DMS53 (cell line): Measurements from ENCODE around the gene CGB2.
"Not testable (repeated sequence)": the region's sequence is repeated elsewhere in the genome, so short reads cannot be mapped to it uniquely, and the experiment has no call there.

Source experiments
- DNase-seq: peaks from one replicate; lab custom pipeline; 2025; lab: John Stamatoyannopoulos, UW

Gene CGB2

DNA sequence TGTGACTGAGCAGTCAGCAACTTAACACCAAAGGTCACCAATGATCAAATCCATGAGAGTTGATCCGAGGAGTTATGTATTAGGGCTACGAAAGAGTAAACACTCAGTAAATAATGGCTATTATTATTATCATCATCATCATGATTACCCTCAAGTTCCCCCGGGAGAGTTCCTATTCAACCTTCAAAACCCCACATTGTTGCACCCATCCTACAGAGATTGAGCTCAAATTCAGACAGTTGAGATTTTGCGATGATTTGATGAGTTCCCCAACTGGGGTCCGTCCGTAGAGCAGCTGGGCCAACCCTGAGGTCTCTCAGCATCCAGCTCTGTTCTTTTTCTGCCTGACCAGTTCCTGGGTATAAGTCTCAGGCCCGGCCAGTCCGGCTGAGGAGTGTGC, 6.4 kb downstream of the CGB2 start:
- DNase-seq, result not testable (repeated sequence)

DNA sequence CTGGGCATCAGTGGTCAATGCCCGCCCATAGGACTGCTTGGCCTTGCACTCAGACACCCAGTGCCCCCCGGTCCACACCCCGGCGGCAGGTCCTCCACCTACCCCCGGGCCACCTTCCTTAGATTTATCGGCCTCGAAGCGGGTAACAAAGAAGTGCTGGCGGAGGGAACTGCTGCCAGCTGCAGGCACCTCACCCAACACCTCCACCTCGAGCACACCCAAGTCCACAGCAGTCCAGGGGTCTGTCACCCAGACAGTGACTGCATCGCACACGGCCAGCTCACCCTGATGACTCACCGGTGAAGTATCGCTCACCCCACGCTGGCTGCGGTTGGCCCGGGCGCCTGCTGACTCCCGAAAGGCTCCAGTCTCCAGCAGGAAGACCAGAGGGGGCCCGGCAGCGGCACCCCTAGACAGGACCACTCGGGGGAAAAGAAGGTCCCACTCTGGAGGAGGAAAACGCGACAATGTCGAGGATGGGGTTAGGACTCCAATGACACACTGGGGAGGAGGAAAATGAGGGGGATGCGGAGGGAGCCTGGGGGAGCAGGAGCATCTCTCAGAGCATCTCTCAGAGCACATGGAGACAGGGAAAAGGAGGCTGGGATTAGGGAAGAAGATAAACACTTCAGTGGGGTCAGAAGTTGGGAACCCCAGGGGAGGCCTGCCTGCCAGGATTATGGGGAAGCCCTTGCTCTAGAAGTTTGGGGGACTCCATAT, 7.0 kb downstream of the CGB2 start:
- peak; percentile 54 for DNase-seq

DNA sequence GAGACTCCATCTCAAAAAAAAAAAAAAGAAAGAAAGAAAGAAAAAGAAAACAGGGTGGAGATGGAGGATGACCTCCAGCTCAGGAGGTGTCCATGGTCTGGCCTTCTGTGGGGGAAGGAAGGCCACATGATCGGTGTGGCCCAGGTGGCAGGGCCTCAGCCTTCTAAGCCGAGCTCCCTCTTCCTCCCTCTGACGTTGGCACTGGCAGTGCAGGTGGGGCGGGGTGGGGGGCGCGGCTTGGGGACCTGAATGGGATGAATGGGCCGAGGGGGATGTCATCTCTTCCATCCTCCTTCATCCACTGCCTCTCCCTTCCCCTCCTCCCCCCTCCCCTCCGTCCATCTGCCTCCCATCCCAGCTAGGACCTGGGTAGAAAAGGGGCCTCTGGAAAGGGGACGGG, 8.0 kb downstream of the CGB2 start:
- not testable (repeated sequence) for DNase-seq

DNA sequence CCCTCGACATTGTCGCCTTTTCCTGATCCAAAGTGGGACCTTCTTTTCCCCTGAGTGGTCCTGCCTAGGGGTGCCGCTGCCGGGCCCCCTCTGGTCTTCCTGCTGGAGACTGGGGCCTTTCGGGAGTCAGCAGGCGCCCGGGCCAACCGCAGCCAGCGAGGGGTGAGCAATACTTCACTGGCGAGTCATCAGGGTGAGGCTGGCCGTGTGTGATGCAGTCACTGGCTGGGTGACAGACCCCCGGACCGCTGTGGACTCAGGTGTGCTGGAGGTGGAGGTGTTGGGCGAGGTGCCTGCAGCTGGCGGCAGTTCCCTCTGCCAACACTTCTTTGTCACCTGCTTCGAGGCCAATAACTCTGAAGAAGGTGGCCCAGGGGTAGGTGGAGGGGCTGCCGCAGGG, 10.5 kb downstream of the CGB2 start:
- DNase-seq, result no peak

DNA sequence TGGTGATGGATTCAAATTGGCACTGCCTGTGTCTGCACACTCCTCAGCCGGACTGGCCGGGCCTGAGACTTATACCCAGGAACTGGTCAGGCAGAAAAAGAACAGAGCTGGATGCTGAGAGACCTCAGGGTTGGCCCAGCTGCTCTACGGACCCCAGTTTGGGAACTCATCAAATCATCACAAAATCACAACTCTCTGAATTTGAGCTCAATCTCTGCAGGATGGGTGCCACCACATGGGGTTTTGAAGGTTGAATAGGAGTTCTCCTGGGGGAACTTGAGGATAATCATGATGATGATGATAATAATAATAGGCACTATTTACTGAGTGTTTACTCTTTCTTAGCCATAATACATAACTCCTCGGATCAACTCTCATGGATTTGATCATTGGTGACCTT, 11.0 kb downstream of the CGB2 start:
- not testable (repeated sequence) for DNase-seq

DNA sequence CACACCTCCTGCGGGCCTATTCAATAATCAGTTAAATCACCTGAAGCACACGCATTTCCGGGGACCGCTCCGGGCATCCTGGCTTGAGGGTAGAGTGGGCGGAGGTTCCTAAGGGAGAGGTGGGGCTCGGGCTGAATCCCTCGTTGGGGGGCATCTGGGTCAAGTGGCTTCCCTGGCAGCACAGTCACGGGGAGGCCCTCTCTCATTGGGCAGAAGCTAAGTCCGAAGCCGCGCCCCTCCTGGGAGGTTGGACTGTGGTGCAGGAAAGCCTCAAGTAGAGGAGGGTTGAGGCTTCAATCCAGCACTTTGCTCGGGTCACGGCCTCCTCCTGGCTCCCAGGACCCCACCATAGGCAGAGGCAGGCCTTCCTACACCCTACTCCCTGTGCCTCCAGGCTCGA, 11.9 kb downstream of the CGB2 start, which contains the start of gene CGB5:
TSS of gene CGB5 (plus strand) at position 301 of the 400 bp plus-strand sequence. CDS start 362 bp downstream, outside the sequence.
- DNase-seq, result not testable (repeated sequence)

DNA sequence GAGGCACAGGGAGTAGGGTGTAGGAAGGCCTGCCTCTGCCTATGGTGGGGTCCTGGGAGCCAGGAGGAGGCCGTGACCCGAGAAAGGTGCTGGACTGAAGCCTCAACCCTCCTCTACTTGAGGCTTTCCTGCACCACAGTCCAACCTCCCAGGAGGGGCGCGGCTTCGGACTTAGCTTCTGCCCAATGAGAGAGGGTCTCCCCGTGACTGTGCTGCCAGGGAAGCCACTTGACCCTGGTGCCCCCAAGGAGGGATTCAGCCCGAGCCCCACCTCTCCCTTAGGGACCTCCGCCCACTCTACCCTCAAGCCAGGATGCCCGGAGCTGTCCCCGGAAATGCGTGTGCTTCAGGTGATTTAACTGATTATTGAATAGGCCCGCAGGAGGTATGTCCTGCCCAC, 17.3 kb downstream of the CGB2 start, which contains the start of gene CGB8:
TSS of gene CGB8 (minus strand) at position 101 of the 400 bp plus-strand sequence. CDS start 372 bp downstream, outside the sequence.
- DNase-seq, result not testable (repeated sequence)

DNA sequence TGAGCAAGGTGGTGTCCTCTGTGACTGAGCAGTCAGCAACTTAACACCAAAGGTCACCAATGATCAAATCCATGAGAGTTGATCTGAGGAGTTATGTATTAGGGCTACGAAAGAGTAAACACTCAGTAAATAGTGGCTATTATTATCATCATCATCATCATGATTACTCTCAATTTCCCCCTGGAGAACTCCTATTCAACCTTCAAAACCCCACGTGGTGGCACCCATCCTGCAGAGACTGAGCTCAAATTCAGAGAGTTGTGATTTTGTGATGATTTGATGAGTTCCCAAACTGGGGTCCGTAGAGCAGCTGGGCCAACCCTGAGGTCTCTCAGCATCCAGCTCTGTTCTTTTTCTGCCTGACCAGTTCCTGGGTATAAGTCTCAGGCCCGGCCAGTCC, 18.1 kb downstream of the CGB2 start:
- not testable (repeated sequence) for DNase-seq

DNA sequence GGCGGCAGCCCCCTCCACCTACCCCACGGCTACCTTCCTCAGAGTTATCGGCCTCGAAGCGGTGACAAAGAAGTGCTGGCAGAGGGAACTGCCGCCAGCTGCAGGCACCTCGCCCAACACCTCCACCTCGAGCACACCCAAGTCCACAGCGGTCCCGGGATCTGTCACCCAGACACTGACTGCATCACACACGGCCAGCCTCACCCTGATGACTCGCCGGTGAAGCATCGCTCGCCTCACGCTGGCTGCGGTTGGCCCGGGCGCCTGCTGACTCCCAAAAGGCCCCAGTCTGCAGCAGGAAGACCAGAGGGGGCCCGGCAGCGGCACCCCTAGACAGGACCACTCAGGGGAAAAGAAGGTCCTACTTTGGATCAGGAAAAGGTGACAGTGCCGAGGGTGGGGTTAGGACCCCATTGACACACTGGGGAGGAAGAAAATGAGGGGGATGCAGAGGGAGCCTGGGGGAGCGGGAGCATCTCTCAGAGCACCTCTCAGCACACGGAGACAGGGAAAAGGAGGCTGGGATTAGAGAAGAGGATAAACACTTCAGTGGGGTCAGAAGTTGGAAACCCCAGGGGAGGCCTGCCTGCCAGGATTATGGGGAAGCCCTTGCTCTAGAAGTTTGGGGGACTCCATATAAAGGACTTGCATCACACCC, 18.8 kb downstream of the CGB2 start:
- not testable (repeated sequence) for DNase-seq

DNA sequence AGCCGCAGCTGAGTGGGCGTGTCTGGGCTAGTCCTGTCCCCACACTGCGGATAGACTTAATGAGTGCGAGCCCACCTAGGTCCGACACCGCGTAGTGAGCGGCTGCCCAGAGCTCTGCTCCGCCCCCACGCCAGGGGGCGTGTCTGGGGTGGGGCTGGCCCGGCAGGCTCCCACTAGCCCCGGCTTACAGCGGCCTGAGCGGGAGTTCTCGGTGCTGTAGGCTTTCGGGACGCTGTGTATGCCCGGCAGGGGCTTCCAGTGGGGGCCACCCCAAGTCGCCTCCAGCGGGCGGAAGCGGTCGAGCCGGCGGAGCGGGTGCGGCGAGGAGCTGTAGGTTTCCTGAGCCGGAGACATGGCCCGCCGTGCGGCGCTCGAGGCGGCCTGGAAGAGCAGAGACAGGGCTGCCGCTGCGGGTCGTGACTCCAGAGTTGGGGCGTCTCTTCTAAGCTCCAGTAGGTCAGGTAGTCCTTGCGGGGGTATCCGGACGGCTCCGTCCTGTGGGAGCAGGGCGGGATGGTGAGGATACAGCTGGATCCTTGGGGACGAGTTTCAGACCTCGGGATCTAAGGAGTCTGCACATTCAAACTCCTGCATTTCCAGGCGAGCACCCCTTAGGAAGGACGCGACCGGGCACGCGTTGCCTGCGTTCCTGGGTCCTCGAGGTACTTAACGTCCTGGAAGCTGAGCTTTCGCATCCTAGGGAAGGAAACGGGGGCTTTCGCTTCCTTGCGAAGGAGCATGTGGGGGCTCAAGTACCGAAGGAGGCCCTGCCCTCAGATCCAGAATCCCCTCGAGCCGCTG, 24.6 kb downstream of the CGB2 start:
- peak; percentile 68 for DNase-seq

DNA sequence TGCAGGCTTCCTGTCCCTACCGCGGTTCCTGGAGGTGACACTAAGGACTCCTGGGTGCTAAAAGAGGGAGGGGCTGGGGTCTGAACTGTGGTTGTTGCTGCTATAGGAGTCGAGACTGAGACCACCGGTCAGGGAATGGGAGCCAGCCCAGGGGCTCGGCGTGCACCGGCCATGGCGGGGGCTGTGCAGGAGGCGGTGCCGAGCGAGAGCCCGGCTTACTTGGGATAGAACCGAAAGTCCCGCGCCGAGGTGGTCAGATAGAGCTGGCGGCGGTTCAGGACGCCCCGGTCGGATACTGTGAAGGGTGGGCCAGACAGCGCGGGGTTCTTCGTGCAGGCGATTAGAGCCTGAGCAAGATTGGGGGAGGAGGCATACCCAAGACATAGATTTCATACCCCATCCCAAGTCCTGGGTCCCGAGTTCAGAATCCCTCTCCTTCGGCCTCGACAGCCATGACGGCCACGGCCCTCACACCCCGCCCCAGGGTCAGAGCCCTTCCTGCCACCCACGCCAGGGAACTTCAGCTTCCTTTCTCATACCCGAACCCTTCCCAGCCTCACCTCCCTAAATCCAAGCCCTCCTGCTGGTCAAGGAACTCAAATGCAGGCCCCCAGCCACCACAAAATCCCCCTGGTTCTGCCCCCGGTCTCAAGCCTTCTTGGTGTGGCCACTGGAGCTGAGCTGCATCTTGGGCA, 25.4 kb downstream of the CGB2 start:
- DNase-seq, result not testable (repeated sequence)

DNA sequence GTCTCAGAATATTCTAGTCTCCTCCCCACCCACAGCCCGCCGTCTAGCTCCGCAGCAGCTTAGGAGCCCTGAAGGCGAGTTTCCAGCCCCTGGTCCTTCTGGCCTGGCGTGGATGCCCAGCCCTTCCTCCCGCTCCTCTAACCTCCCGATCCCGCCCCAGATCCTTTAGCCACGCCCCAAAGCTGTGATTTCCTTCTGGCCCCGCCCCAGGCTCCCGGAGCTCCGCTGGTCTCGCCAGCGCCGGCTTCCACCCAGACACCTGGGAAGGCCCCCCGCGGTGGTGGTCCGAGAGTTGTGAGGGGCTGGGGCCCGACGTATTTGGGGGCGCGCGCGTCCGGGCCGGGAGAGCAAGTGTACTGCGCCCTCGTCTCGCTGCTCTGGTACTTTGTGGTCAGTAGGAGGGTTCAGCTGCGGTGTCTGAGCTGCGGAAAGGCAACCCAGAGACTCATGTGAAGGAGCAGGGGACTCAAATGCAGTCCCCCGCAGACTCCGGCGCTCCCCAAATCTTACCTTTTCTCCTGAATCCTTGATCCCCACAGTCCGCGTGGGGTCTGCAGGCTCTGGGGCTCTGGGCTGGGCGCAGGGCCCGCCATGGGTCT, 26.0 kb downstream of the CGB2 start, which contains the start of gene CGB7:
TSS of gene CGB7 (minus strand) at position 114 of the 599 bp plus-strand sequence. CDS start 2,374 bp downstream, outside the sequence.
- DNase-seq, result peak; percentile 62

DNA sequence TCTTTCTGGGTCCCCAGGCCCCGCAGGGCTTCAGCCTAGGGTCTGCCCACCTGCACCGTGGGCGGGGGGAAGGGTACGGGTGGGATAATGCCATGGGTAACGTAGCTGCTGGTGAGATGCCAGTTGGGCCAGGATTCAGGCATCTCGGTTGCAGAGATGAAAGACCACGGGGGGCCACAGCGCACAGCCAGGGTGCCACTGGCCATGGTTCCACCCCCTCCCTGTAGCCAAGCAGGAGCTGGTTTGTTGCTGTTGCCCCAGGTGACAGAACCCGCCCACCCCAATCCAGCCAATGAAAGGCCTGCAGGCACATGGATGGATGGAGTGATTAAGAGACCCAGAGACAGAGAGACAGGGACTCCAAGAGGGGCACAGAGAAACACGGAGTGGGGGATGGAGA, 26.9 kb downstream of the CGB2 start:
- DNase-seq, result peak; percentile 22

DNA sequence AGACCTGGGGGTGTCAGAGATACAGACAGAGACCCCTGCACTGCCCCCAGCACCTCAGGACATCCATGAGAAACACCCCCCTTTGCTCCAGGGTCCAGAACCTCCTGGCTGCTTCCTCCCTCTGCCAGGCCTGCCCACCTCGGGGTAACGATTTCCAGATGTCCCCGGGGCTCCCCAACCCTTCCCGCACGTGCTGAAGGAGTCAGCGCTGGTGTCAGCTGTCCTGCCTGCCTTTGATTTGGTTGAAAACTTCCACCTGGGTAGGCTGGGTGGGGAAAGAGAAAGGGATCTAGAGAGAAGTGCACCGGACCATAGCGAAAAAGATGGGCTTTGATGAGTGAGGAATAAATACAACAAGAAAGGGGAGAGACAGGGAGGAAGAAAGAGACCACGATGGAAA, 27.4 kb downstream of the CGB2 start:
- DNase-seq, result no peak

DNA sequence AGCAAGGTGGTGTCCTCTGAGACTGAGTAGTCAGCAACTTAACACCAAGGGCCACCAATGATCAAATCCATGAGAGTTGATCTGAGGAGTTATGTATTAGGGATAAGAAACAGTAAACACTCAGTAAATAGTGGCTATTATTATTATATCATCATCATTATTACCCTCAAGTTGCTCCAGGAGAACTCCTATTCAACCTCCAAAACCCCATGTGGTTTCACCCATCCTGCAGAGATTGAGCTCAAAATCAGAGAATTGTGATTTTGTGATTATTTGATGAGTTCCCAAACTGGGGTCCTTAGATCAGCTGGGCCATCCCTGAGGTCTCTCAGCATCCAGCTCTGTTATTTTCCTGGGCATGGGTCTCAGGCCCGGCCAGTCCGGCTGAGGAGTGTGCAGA, 29.3 kb downstream of the CGB2 start:
- DNase-seq, result no peak

DNA sequence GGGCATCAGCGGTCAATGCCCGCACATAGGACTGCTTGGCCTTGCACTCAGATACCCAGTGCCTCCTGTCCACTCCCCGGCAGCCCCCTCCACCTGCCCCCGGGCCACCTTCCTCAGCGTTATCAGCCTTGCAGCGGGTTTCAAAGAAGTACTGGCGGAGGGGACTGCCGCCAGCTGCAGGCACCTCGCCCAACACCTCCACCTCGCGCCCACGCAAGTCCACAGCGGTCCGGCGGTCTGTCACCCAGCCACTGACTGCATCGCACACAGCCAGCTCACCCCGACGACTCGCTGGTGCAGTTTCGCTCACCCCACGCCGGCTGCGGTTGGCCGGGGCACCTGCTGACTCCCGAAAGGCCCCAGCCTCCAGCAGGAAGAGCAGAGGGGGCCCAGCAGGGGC, 29.8 kb downstream of the CGB2 start:
- DNase-seq, result no peak

DNA sequence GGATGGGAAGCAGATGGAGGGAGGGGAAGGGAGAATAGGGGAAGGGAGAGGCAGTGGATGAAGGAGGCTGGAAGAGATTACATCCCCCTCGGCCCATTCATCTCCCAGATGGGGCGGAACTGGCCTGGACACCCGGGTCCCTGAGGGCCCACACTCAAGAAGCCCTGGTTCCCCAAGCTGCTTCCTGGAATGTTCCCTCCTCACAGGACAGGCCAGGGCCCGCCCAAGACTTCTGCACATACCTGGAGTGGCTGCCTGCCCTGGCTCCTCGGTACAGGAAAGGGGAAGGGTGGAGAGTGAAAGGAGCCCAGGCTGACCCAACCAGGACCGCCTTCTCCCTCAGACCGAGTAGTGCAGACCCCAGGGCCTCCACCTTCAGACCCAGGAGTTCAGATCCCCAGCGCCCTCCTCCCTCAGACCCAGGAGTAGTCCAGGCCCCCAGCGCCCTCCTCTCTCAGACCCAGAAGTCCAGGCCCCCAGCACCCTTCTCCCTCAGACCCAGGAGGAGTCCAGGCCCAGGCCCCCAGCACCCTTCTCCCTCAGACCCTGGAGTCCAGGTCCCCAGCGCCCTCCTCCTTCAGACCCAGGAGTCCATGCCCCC, 32.4 kb downstream of the CGB2 start:
- DNase-seq, result no peak

DNA sequence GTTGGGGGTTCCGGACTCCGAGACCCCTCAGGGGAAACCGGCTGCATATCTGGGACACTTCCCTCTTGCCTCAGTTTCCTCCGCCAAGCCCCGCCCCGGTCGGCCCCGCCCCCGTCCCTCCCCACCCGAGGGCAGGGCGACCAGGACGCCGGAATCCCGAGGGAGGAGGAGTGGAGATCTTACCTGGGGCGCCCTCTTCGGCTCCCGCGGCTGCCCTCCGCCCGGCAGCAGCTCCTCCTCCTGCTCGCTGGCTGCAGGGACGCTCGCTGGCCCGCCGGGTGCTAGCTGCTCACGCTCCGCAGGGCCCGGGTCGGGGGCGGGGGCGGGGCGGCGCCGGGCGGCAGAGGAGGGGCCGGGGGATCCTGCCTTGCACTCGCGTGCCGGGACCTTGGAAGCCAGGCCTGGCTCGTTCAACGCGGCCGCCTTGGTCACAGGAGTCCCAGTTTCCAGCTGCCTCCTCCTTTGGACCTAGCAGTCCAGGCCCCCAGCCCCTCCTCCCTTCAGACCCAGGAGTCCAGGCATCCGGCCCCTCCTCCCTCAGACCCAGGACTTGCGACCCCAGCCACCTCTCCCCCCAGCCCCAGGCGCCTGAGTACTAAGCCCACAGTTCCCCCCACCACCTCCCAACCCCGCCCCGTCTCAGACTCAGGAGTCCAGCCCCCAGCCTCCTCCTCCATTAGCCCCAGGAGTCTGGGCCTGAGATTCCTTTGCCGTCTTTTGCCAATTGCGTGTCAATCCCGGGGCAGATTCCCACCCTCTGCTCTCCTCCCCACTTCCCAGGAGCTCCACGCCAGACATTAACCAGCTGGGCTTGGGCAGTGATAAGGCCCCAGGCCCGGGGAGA, 33.3 kb downstream of the CGB2 start, which contains the start of gene NTF4:
TSS of gene NTF4 (minus strand) at position 51 of the 844 bp plus-strand sequence. CDS start 2,821 bp downstream, outside the sequence.
- DNase-seq, result peak; percentile 66

DNA sequence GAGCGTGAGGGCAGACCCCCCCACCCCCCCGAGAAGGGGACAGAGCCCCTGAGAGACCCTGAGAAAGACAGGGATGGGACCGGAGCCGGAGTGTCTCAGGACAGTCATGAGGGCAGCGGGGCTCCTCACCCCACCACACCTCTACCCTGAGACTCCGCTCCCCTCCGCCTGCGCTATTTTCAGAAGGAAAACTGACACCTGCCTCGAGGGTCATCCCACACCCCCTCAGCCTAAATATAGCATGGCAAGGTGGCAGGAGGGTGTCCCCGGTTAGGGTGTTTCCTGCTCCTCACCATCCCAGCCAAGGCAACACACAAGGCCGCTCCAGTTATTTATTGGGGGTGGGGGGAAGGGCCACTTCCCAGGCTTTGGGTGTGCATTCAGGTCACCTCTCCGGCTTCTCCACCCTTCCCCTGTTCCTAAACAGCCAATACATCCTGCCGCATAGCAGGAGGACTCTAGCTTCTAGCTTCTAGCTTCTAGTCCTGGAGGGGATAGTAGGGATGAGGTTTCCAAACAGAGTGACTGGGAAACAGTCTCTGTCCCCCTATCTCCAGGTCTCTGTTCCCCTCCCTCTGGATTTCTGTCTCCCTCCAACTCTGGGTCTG, 34.3 kb downstream of the CGB2 start:
- DNase-seq, result peak; percentile 17
